ENCODE measurements around the gene MVK.
"Not testable (repeated sequence)": the region's sequence is repeated elsewhere in the genome, so short reads cannot be mapped to it uniquely, and the experiment has no call there.

Gene MVK

DNA sequence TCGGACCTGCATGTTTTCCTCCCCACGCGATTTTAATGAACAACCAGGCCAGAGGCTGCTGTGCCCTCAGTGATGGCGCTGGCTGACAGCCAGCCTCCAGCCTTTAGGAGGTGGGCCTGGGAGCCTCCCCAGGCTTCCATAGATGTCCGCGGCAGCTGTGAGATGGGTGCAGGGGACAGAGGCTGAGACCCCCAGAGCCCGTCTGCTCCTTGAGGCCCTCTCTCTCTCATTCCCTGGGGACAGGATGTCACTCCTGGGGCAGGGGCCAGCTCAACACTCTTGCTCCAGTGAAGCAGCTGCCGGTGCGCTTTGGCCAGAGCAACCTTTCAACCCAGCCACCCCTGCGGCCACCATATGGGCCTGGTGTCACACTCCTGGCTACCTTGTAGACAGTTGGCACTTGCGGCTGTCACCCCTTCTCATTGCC lies 24.8 kb downstream of the MVK start:
- no peak for TF ChIP-seq CTCF (IDR thresholded peaks at IDR 0.05; ENCODE audit: control extremely low read depth, extremely low read depth, low read depth, missing control alignments)
- no peak for DNase-seq (ENCODE audit: extremely low spot score)
- CTCF ChIA-PET = interaction anchor here (0.9 to 4.8 kb wide), 22 partner anchors 8 to 255 kb away, joined by 3 to 56 read pairs (median 6); partner anchors contain the start of genes MMAB and MVK
- POLR2A ChIA-PET = no interaction called here

DNA sequence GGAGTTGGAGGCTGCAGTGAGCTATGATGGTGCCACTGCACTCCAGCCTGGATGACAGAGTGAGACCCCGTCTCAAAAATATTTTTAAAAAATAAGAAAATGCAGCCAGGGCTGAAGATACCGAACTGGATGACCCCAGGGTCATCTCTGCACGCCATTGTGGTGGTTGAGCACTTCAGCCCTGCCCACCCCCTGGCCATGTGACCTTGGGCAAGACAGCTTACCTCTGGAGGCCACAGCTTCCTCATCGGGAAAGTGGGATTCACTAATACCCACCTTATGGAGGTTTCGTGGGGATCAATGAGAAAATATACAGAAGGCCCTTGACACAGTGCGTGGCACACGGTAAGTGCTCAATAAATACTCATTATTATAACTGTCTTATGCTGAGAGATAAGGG lies 25.5 kb downstream of the MVK start:
- TF ChIP-seq CTCF (IDR thresholded peaks at IDR 0.05; ENCODE audit: control extremely low read depth, extremely low read depth, low read depth, missing control alignments) = no peak
- ChIA-PET CTCF (interaction anchor here (1.2 to 4.8 kb wide), 12 partner anchors 10 to 256 kb away, joined by 3 to 56 read pairs (median 13); partner anchors contain the start of genes MMAB and MVK), POLR2A (no interaction called here)
- no peak for DNase-seq (ENCODE audit: extremely low spot score)

DNA sequence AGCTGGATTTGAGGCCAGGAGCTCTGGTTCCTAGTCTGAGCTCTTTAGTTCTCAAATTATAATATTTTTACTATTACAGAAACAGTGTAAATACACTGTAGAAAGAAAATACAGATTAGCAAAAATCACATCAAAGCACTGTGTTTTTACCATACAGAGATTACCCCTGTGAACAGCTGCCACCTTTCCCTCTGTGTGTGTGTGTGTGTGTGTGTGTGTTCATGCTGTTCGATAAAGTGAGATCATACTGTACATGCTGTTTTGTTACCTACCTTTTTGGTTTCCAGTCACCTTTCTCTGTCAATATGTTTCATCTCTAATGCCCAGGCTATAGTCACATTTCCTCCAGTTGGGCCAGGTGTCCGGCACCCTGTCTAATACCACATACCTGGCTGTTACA lies 26.9 kb downstream of the MVK start:
- CTCF ChIA-PET = interaction anchor here (0.9 to 2.1 kb wide), 4 partner anchors 8 to 175 kb away, joined by 3 to 6 read pairs (median 4); partner anchors contain the start of genes MMAB and MVK
- POLR2A ChIA-PET = no interaction called here
- DNase-seq (ENCODE audit: extremely low spot score) = no peak
- no peak for TF ChIP-seq CTCF (IDR thresholded peaks at IDR 0.05; ENCODE audit: control extremely low read depth, extremely low read depth, low read depth, missing control alignments)

DNA sequence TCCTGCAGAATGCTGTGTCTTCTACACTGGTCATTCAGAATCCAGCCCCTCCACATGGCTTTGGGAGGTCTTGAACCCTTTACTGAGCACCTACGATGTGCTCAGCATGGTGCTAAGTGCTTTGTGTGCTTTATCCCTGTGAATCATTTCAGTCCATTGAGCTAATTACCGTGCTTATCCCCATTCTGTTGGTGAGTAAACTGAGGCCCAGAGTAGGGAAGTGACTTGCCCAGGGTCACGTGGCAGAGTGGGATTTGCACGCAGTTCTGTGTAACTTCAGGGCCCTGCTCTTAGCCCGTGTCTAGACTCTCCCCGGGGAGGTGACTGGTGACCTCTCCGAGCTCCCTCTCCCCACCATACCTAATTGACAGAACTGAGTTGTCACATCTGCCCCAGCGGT lies 27.4 kb downstream of the MVK start:
- DNase-seq (ENCODE audit: extremely low spot score) = no peak
- ChIA-PET POLR2A (no interaction called here), CTCF (interaction anchor here (0.9 to 2.1 kb wide), 3 partner anchors 8 to 174 kb away, joined by 3 to 6 read pairs (median 3); no protein-coding TSS in a partner anchor)
- TF ChIP-seq CTCF (IDR thresholded peaks at IDR 0.05; ENCODE audit: control extremely low read depth, extremely low read depth, low read depth, missing control alignments) = no peak

DNA sequence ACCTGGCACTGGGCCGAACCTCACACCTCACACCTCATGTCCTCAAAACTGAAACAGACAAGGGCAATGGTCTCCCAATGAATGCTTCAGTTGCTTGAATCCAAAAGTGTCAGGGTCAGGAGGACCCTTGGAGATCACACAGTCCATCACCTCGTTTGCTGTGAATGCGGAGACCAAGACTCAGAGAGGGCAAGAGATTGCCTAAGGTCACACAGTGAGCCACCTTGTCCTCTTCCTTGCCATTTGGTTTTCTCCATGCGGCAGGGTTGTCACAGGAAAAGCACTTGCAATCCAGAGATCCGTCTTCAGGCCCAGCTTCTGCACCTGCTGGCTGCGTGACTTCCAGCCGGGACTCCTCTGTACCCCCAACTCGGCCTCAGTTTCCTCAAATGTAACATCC lies 28.0 kb downstream of the MVK start:
- TF ChIP-seq CTCF (IDR thresholded peaks at IDR 0.05; ENCODE audit: control extremely low read depth, extremely low read depth, low read depth, missing control alignments) = no peak
- POLR2A ChIA-PET = no interaction called here
- CTCF ChIA-PET = interaction anchor here (0.9 to 2.1 kb wide), 3 partner anchors 8 to 174 kb away, joined by 3 to 6 read pairs (median 3); no protein-coding TSS in a partner anchor

GRCh38 chr12:109602132-109602531 lies 28.5 kb downstream of the MVK start:
- POLR2A ChIA-PET, CTCF ChIA-PET: not testable (repeated sequence)

More for the DNA sequence above, 28.0 kb downstream of the MVK start:
- DNase-seq (ENCODE audit: extremely low spot score) = no peak

GRCh38 chr12:109604132-109604585 lies 30.6 kb downstream of the MVK start:
- POLR2A ChIA-PET = no interaction called here
- CTCF ChIA-PET = interaction anchor here (2.4 kb wide), 1 partner anchor 11 kb away, joined by 7 read pairs; no protein-coding TSS in a partner anchor
- DNase-seq (ENCODE audit: extremely low spot score) = no peak
- no peak for TF ChIP-seq CTCF (IDR thresholded peaks at IDR 0.05; ENCODE audit: control extremely low read depth, extremely low read depth, low read depth, missing control alignments)

More at GRCh38 chr12:109602132-109602531, 28.5 kb downstream of the MVK start:
- DNase-seq (ENCODE audit: extremely low spot score) = not testable (repeated sequence)

All from GM10248 (cell line).